Heart left ventricle (tissue), 16 donors: ENCODE data around the gene WDCP. TPM values are rescaled to one million over a fixed set of nuclear protein-coding genes. Genes with fewer than 3 reads are reported as not detected.
A peak's percentile ranks its signal among the peaks of the same experiment; 100 is the strongest.

Experiments
- ATAC-seq, 4 donors: fragments of 200-7000 bp; cut with Tn5 transposase; one replicate each; pipeline ENCODE4 v1.9.1; 2020 to 2022; ENCODE audit warnings: moderate library complexity in 4 of 4, mild to moderate bottlenecking in 3 of 4, moderate number of reproducible peaks in 1 of 4
- DNase-seq, 5 donors: peaks; one replicate each; pipeline ENCODE4 v3.0.0-alpha.2; 2020
- H3K27ac ChIP-seq, 12 donors: fragments of 200-600 bp; sonication (generic) in 4 of 12; one replicate each; pipeline versions ENCODE4 v1.5.0 to v1.8.0; 2016 to 2022; ENCODE audit warnings: mild to moderate bottlenecking in 2 of 12
- H3K27me3 ChIP-seq, 9 donors: fragments of 200-600 bp; sonication (generic) in 2 of 9; one replicate each; pipeline versions ENCODE4 v1.5.1 to v1.8.0; 2016 to 2022; ENCODE audit warnings: mild to moderate bottlenecking in 3 of 9
- H3K36me3 ChIP-seq, 9 donors: fragments of 200-600 bp; sonication (generic) in 2 of 9; one replicate each; pipeline versions ENCODE4 v1.5.0 to v1.8.0; 2018 to 2022; ENCODE audit warnings: mild to moderate bottlenecking in 2 of 9
- H3K4me1 ChIP-seq, 12 donors: fragments of 200-600 bp; sonication (generic) in 4 of 12; one replicate each; pipeline versions ENCODE4 v1.5.0 to v1.8.0; 2016 to 2022; ENCODE audit warnings: mild to moderate bottlenecking in 3 of 12
- H3K4me3 ChIP-seq, 12 donors: fragments of 200-600 bp; sonication (generic) in 4 of 12; one replicate each; pipeline versions ENCODE4 v1.5.0 to v1.8.0; 2017 to 2022; ENCODE audit warnings: mild to moderate bottlenecking in 9 of 12, moderate library complexity in 4 of 12
- H3K9me3 ChIP-seq, 12 donors: fragments of 200-600 bp; sonication (generic) in 4 of 12; one replicate each; pipeline versions ENCODE4 v1.5.0 to v1.8.0; 2016 to 2022; ENCODE audit warnings: mild to moderate bottlenecking in 1 of 12
- POLR2A ChIP-seq, 2 donors: fragments of 450-650 bp; IDR thresholded peaks; one replicate each; pipeline ENCODE4 v1.6.1; 2017; ENCODE audit warnings: antibody characterized with exemption in 2 of 2, mild to moderate bottlenecking in 2 of 2, moderate library complexity in 2 of 2
- WGBS, 4 donors: extraction: QIAGEN DNeasy Blood & Tissue Kit in 2 of 4; methylation state at CpG; one replicate each; pipeline versions ENCODE4 v1.1.5 to v1.1.7; 2013 to 2018; 5-methylcytosine and 5-hydroxymethylcytosine counted together
- intact Hi-C, 10 donors: fragments of 100-400 bp; cut with DNase I; formaldehyde crosslinking; loops; one replicate each; pipeline versions ENCODE4 v1.11.1 to v1.14.2; 2022
- polyA plus RNA-seq, 2 donors: library from polyadenylated mRNA; stranded (reverse); fragments of 200-250 nt; gene quantifications; one replicate each; pipeline ENCODE4 v1.2.3, GENCODE V29; 2013
- total RNA-seq, 9 donors: library from RNA; depleted of rRNA in 2 of 9; stranded (reverse); fragments of >200 nt in 2 of 9; fragmentation: NEBNext Ultra II Directional in 3 of 9; extraction: Animal tissue kit (Norgen Biotek cat#: 25700) in 3 of 9; gene quantifications; one replicate each; pipeline versions ENCODE4 v1.1.0 to v1.2.4, GENCODE V29; 2016 to 2023
- TF ChIP-seq, protein P1 (sequence below), 12 donors: fragments of 200-600 bp; sonication (generic) in 4 of 12; IDR thresholded peaks; one replicate each; pipeline versions ENCODE4 v1.5.0 to v1.8.0; 2018 to 2022; ENCODE audit warnings: antibody characterized with exemption in 12 of 12, mild to moderate bottlenecking in 5 of 12
- donor health status: ischemic (EF 13 %, LVEDD 7.1; RV severe dilation, severe dysfunction).
- donor health status: healthy with polysubstance abuse.
- donor health status: DM: no; HTN: yes; CAD: no.
- donor health status: DM: no; HTN: no; CAD: no.
- donor health status: ischemic (EF 25% LVEDD 6.9; RV normal size, moderate dysfunction).
- donor health status: ischemic (EF 25% LVEDD 5.7; RV mildly dilated, moderate dysfunction).
- donor health status: healthy.
- donor health status: DM: yes; HTN: yes; CAD: no.
- donor health status: ischemic (EF 35%, LVEDD 5.7; RV mildly dilated, moderate dysfunction).
- donor health status: nonischemic (EF 11% LVEDD 7.7; RV severe dilation, severe dysfunction).
- donor health status: DM: yes; HTN: yes; CAD: no.
- donor health status: PGD.
- donor health status: ischemic (EF 29% LVEDD 5.4; RV normal size, mild dysfunction).
- donor health status: nonischemic (EF 23%, LVEDD 6.1; RV moderate dilation, normal function).

WDCP gene
- total and polyA plus RNA-seq, 11 donors: 1.9 to 9.8 (median 5.9) TPM

DNA sequence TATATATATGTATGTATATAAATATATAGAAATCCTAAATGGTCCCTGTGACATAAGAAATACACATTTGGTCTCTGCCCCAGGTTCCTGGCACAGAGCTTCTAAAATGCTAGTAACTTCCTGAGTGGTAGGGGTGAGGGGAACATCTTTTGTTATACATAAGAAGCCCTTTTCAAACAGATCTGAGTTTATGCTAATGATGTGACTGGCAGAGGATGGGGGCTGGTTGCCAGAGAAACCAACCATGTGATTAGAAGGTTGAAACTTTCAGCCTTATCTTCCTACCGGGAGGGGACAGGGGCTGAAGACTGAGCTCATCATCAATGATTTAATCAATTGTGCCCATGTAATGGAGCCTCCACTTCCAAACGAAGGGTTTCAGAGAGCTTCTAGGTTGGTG is 21.0 kb downstream of the WDCP start:
- intact Hi-C loops: no loop called here
- Histone ChIP-seq H3K36me3 (peaks cover 0 to 57% (median 45%) of the 10 kb centered on the region in 9 donors), H3K9me3 (no peaks in the 10 kb centered on the region), H3K4me1 (no peaks in the 10 kb centered on the region), H3K27me3 (no peaks in the 10 kb centered on the region), H3K4me3 (no peak overlapping the region), H3K27ac (no peak overlapping the region)
- 56 to 69% (median 63%) methylated on average over 2 of the region's 2 CpGs for WGBS, 4 donors
- ATAC-seq: no peak
- DNase-seq: no peak
- TF ChIP-seq, protein P1, sequence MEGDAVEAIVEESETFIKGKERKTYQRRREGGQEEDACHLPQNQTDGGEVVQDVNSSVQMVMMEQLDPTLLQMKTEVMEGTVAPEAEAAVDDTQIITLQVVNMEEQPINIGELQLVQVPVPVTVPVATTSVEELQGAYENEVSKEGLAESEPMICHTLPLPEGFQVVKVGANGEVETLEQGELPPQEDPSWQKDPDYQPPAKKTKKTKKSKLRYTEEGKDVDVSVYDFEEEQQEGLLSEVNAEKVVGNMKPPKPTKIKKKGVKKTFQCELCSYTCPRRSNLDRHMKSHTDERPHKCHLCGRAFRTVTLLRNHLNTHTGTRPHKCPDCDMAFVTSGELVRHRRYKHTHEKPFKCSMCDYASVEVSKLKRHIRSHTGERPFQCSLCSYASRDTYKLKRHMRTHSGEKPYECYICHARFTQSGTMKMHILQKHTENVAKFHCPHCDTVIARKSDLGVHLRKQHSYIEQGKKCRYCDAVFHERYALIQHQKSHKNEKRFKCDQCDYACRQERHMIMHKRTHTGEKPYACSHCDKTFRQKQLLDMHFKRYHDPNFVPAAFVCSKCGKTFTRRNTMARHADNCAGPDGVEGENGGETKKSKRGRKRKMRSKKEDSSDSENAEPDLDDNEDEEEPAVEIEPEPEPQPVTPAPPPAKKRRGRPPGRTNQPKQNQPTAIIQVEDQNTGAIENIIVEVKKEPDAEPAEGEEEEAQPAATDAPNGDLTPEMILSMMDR (IDR thresholded peaks at IDR 0.05): no peak
- no peak for TF ChIP-seq POLR2A (IDR thresholded peaks at IDR 0.05)

DNA sequence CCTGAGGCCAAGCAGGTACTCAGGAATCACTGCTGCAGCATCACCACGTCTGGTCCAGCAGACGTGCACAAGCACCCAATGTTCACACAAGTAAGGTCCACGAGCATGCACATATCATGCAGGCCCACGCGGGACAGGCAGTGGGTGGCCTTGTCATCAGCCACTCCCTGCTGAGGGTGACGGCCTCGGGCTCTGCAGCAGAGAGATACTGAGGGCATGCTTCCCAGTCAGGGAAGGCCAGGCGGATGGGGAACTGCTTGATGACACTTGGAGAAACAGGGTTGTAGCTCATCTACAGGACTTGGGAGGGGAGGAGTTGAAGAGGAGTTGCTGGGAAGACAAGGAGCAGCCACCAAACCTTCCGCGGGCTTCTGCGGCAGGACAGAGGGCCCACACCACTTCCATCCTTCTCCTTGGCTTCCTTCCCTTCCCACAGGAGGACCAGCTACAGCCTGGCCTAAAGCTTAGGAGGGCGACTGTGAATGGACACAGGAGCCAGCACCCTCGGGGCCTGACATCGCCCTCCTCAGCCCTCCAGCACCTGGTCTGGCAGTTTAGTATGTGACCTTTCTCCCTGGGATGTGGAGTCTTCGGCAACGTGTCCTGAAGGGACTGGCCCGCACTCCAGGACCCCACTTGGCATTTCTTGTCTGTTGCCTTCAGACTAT is 22.1 kb downstream of the WDCP start:
- 91 to 93% (median 92%) methylated on average over 13 to 17 of the region's 17 CpGs for WGBS, 4 donors
- no peak for TF ChIP-seq POLR2A (IDR thresholded peaks at IDR 0.05)
- TF ChIP-seq, protein P1 (IDR thresholded peaks at IDR 0.05): no peak
- ATAC-seq (no peak), DNase-seq (no peak)
- H3K4me3 ChIP-seq: no peak overlapping the region
- intact Hi-C loops: no loop called here
- no peaks in the 10 kb centered on the region for H3K4me1 ChIP-seq
- no peaks in the 10 kb centered on the region for H3K9me3 ChIP-seq
- H3K36me3 ChIP-seq: peaks cover 0 to 46% (median 34%) of the 10 kb centered on the region in 9 donors
- H3K27ac ChIP-seq: no peak overlapping the region
- no peaks in the 10 kb centered on the region for H3K27me3 ChIP-seq

DNA sequence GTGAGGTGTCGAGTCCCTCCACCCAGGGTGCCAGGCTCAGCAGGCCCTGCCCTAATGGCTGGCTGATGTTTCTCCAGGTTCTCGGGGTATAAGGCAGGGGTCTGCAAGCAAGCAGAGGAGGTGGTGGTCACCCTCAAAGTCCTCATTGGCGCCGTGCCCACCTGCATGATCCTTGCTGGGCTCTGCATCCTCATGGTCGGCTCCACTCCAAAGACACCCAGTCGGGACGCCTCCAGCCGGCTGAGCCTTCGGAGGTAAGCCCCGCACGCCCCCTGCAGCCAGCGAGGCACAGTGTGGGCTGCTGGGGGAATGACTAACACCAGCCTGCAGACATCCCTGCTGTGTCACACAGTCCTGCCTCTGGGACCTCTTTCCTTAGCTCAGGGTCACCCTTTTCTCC is 23.2 kb downstream of the WDCP start:
- Histone ChIP-seq H3K36me3 (peaks cover 0 to 35% (median 23%) of the 10 kb centered on the region in 9 donors), H3K27me3 (no peaks in the 10 kb centered on the region), H3K9me3 (no peaks in the 10 kb centered on the region), H3K4me3 (no peak overlapping the region), H3K4me1 (no peaks in the 10 kb centered on the region), H3K27ac (no peak overlapping the region)
- no peak for DNase-seq
- peak in 1 of 4 donors; percentile 43 for ATAC-seq
- intact Hi-C loops: no loop called here
- WGBS, 4 donors: 57 to 70% (median 68%) methylated on average over 12 of the region's 12 CpGs
- TF ChIP-seq, protein P1 (IDR thresholded peaks at IDR 0.05): peak in 1 of 12 donors; percentile 18
- no peak for TF ChIP-seq POLR2A (IDR thresholded peaks at IDR 0.05)

DNA sequence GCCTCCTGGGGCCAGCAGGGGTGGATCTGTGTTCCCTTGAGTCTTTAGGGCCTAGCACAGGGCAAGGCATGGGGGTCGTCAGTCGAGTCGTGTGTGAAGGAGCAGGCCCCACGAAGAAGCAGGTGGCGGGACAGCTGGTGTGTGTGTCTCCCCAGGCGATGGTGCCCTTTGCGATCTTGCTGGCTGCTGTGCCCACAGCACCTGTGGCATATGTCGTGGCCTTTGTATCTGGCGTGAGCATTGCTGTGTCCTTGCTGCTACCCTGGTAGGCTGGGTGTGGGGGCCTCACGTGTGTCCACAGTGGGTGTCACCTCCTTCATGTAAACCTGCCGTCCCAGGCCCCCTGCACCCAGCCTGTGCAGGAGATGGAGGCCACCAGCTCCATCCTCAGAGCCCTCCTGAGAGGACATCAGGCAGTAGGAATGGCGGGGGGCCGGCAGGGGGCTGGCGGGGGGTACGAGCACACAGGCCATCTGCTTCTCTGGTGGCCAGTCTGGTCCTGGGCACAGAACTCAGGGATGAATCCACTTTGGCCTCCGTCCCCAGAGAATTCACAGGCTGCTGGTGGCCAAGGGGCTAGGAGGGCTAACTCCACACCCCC is 24.1 kb downstream of the WDCP start:
- Histone ChIP-seq H3K4me3 (no peak overlapping the region), H3K4me1 (no peaks in the 10 kb centered on the region), H3K36me3 (peaks cover 0 to 27% (median 17%) of the 10 kb centered on the region in 9 donors), H3K27me3 (no peaks in the 10 kb centered on the region), H3K27ac (no peak overlapping the region), H3K9me3 (no peaks in the 10 kb centered on the region)
- intact Hi-C loops: no loop called here
- no peak for DNase-seq
- no peak for ATAC-seq
- WGBS, 4 donors: 82 to 95% (median 87%) methylated on average over 14 to 16 of the region's 16 CpGs
- TF ChIP-seq, protein P1 (IDR thresholded peaks at IDR 0.05): no peak
- TF ChIP-seq POLR2A (IDR thresholded peaks at IDR 0.05): no peak
